ENCODE data around the gene VPREB3. TPM values are rescaled to one million over a fixed set of nuclear protein-coding genes. Genes with fewer than 3 reads are reported as not detected.

The VPREB3 gene
- total and polyA plus RNA-seq, 12 donors: 2.2 to 42.2 (median 19.4) TPM

GRCh38 chr22:23791738-23792645 is 37.8 kb upstream of the VPREB3 start:
- intact Hi-C loops (cut with DNase I): no loop called here
- TF ChIP-seq CTCF (IDR thresholded peaks at IDR 0.05) (no peak), POLR2A (IDR thresholded peaks at IDR 0.05) (no peak)
- Histone ChIP-seq H3K9me3 (replicated peaks in 1 of 3) (no peaks in the 10 kb centered on the region), H3K4me1 (replicated peaks in 1 of 2) (peaks cover 41 to 48% of the 10 kb centered on the region in 2 donors), H3K36me3 (replicated peaks in 1 of 2) (peaks cover 0 to 45% of the 10 kb centered on the region in 2 donors), H3K4me3 (no peak overlapping the region), H3K27me3 (no peaks in the 10 kb centered on the region), H3K27ac (peak overlapping the region in 4 of 5 donors; percentile 7 to 67 (median 54))
- no peak for DNase-seq
- WGBS, 4 donors: 80 to 85% (median 82%) methylated on average over 23 to 25 of the region's 25 CpGs

GRCh38 chr22:23790819-23791737 is 36.9 kb upstream of the VPREB3 start:
- H3K27ac ChIP-seq: peak overlapping the region in 4 of 5 donors; percentile 7 to 67 (median 54)
- H3K4me3 ChIP-seq: no peak overlapping the region
- H3K9me3 ChIP-seq (replicated peaks in 1 of 3): no peaks in the 10 kb centered on the region
- H3K4me1 ChIP-seq (replicated peaks in 1 of 2): peaks cover 46 to 55% of the 10 kb centered on the region in 2 donors
- peak in 1 of 7 donors; percentile 44 for DNase-seq
- TF ChIP-seq CTCF (IDR thresholded peaks at IDR 0.05) (no peak), POLR2A (IDR thresholded peaks at IDR 0.05) (no peak)
- intact Hi-C loops (cut with DNase I): no loop called here
- H3K27me3 ChIP-seq: no peaks in the 10 kb centered on the region
- peaks cover 0 to 38% of the 10 kb centered on the region in 2 donors for H3K36me3 ChIP-seq (replicated peaks in 1 of 2)
- WGBS, 4 donors: 59 to 66% (median 62%) methylated on average over 10 to 11 of the region's 11 CpGs

GRCh38 chr22:23789638-23790037 is 35.4 kb upstream of the VPREB3 start:
- intact Hi-C loops (cut with DNase I): no loop called here
- TF ChIP-seq CTCF (IDR thresholded peaks at IDR 0.05) (no peak), POLR2A (IDR thresholded peaks at IDR 0.05) (no peak)
- WGBS, 4 donors: 54 to 63% (median 59%) methylated on average over 4 of the region's 4 CpGs
- H3K27ac ChIP-seq: peak overlapping the region in 4 of 5 donors; percentile 29 to 56 (median 36)
- no peaks in the 10 kb centered on the region for H3K9me3 ChIP-seq (replicated peaks in 1 of 3)
- peaks cover 46 to 56% of the 10 kb centered on the region in 2 donors for H3K4me1 ChIP-seq (replicated peaks in 1 of 2)
- no peak for DNase-seq
- H3K27me3 ChIP-seq: no peaks in the 10 kb centered on the region
- no peak overlapping the region for H3K4me3 ChIP-seq
- H3K36me3 ChIP-seq (replicated peaks in 1 of 2): peaks cover 0 to 25% of the 10 kb centered on the region in 2 donors

GRCh38 chr22:23789121-23789520 is 34.9 kb upstream of the VPREB3 start:
- Histone ChIP-seq H3K36me3 (replicated peaks in 1 of 2) (peaks cover 0 to 20% of the 10 kb centered on the region in 2 donors), H3K4me1 (replicated peaks in 1 of 2) (peaks cover 46 to 56% of the 10 kb centered on the region in 2 donors), H3K4me3 (no peak overlapping the region), H3K27ac (peak overlapping the region in 4 of 5 donors; percentile 29 to 56 (median 36)), H3K9me3 (replicated peaks in 1 of 3) (no peaks in the 10 kb centered on the region), H3K27me3 (no peaks in the 10 kb centered on the region)
- no peak for DNase-seq
- TF ChIP-seq CTCF (IDR thresholded peaks at IDR 0.05) (no peak), POLR2A (IDR thresholded peaks at IDR 0.05) (no peak)
- WGBS, 4 donors: 58 to 68% (median 66%) methylated on average over 4 of the region's 4 CpGs
- intact Hi-C loops (cut with DNase I): no loop called here

All from adrenal gland (tissue), 12 donors.